Astrocyte of the cerebellum (primary cell): ENCODE measurements around the gene RRN3.
A peak's percentile ranks its signal among the peaks of the same experiment; 100 is the strongest.
"Not testable (repeated sequence)": the region's sequence is repeated elsewhere in the genome, so short reads cannot be mapped to it uniquely, and the experiment has no call there.

ENCODE experiments used
- DNase-seq: peaks from one replicate; pipeline ENCODE4 v3.0.0-alpha.2; 2011; ENCODE audit warnings: low read depth
- H3K4me3 ChIP-seq: 2 replicates; pipeline ENCODE4 v1.5.1; 2011; ENCODE audit warnings: mild to moderate bottlenecking, low read depth, low read length, moderate library complexity
- in situ Hi-C: cut with HindIII; loops from 2 replicates; pipeline ENCODE4 v1.10.0; 2017; ENCODE audit warnings: low sequenced_read_pairs
- TF ChIP-seq, protein P1 (sequence below): IDR thresholded peaks from 2 replicates; pipeline ENCODE4 v1.5.1; 2012; ENCODE audit warnings: low read length, low read depth, moderate library complexity, mild to moderate bottlenecking; ENCODE audit errors: missing control alignments

RRN3 gene, protein sequence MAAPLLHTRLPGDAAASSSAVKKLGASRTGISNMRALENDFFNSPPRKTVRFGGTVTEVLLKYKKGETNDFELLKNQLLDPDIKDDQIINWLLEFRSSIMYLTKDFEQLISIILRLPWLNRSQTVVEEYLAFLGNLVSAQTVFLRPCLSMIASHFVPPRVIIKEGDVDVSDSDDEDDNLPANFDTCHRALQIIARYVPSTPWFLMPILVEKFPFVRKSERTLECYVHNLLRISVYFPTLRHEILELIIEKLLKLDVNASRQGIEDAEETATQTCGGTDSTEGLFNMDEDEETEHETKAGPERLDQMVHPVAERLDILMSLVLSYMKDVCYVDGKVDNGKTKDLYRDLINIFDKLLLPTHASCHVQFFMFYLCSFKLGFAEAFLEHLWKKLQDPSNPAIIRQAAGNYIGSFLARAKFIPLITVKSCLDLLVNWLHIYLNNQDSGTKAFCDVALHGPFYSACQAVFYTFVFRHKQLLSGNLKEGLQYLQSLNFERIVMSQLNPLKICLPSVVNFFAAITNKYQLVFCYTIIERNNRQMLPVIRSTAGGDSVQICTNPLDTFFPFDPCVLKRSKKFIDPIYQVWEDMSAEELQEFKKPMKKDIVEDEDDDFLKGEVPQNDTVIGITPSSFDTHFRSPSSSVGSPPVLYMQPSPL

DNA sequence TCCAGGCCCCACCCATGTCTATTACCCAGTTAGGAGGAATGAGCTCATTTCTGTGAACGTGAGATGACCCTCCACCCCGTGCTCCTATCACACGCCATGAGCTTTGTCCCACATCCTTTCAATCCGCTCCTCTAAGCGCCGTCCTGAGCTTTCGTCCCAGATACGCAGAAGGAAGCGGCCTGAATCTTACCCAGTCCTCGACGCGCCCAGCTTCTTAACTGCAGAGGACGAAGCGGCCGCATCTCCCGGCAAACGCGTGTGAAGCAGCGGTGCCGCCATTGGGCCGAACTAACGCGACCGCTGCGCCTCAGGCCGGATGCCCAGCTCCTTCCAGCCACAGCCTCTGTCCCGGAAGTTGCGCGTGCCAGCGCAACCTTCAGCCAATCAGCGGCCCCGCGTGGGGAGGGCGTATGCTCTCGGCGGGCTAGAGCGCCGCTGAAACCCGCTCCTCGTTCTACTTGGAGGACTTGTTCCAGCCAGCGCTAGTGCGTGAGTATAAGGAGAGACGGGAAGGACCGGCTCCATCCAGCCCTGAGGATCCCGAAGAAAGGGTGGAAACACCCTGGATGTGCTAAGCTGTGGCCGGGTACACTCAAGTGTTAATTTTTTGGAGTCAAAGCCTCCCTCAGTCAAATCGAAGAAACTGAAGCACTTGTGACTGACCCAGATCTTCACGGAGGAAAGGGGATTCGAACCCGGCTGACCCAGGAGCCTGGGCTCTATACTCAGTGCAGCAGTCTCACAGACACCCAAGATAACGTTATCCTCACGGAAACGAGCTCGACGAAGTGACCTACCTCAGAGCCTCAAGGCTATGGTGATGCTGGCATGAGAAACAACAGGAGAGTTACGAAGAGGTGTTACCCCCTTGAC is at the start of gene RRN3:
Gene RRN3 (minus strand): TSS at position 318 of the 873 bp plus-strand sequence. CDS start 39 bp downstream, at position 279.
- in situ Hi-C loops, result not testable (repeated sequence)
- peak within 1 kb of the TSS; percentile 71 for H3K4me3 ChIP-seq
- DNase-seq, result peak; percentile 78

GRCh38 chr16:15143601-15144091 is 49.6 kb upstream of the RRN3 start:
- DNase-seq, in situ Hi-C loops, H3K4me3 ChIP-seq: not testable (repeated sequence)

DNA sequence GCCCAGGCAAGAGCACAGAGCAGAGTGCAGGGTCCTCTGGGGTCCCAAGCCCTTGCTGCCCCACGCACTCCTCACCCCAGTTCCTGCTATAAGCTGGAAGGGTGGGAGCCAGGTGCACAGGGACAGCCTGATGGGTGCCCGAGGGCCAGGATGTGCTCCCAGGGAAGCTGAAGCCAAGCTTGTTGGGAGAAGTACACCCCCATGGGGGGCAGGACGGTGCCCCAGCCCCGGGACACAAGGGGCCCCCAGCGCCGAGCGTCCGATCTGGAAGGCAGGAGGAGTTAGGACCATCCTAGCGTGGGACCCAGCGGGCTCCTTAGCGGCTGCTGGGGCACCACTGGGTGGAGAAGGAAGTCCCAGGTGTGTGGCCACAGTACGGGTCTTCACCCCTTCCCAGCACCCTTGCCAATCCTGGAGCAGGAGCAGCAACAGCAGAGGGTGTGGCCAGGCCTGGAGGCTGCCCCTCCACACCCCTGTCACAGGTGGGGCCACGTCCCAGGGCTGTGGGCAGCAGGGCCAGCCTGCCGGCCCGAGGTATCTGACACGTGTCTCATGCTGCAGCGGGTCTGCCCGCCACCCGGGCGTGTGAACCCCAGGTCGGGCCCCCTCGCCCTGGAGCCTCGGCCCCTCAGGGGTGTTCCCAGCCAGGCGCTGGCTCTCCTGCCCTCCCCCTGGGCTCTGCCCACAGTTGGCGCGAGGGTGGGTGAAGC is 49.0 kb upstream of the RRN3 start:
- H3K4me3 ChIP-seq, in situ Hi-C loops, DNase-seq: not testable (repeated sequence)

DNA sequence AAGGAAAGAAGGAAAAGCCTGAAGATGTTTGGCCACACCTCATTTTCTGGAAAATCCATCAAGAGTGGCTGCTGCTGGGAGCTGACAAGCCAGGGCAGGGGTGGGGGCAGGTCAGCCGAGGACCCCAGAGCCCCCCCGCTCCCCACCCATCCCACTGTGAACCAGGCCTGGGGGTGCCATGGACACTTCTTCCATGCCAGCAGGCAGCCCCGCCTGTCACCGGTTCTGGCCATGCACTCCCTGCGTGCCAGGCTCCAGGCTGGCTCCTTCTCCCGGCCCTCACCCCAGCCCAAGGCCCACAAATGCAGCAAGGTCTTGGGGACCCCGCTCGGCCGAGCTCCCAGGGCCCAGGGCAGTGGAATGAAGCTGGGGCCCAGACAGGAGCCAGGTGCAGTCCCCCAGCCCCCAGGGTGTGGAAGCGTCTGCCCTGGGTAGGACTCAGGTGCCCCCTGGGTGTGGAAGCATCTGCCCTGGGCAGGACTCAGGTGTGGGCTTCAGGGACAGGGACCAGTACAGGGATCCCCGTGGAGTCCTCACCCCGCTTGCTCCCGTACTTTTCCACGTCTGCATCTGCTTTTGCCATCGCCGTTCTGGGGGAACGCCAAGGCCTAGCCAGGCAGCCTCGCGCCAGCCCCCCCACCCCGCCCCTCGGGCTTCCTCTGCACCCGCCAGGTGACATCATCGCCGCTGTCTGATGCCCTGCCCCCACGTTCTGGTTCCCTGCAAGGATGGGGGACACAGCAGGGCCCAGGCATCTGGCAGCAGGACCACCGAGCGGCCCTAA is 48.2 kb upstream of the RRN3 start:
- in situ Hi-C loops, DNase-seq, H3K4me3 ChIP-seq: not testable (repeated sequence)

DNA sequence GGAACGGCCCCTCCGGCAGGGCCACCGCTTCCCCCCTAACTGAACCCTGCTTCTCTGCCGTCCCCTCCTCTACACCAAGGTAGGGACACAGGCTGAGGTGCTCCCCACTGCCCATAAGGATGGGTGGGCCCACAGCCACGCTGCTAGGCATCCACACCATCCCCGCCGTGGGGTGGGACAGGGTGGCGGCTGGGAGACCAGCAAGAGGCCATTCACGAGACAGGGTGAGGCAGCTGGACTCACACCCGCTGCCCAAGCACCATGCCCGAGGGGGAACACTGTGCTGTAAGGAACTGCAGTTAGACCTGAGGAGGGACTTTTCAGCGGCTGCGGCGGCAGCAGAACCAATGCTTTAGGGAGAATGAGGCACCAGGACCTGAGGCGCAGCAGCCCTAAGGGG is 47.5 kb upstream of the RRN3 start:
- in situ Hi-C loops, result no loop called here
- no peak for DNase-seq
- H3K4me3 ChIP-seq, result no peak overlapping the region
- TF ChIP-seq, protein P1, sequence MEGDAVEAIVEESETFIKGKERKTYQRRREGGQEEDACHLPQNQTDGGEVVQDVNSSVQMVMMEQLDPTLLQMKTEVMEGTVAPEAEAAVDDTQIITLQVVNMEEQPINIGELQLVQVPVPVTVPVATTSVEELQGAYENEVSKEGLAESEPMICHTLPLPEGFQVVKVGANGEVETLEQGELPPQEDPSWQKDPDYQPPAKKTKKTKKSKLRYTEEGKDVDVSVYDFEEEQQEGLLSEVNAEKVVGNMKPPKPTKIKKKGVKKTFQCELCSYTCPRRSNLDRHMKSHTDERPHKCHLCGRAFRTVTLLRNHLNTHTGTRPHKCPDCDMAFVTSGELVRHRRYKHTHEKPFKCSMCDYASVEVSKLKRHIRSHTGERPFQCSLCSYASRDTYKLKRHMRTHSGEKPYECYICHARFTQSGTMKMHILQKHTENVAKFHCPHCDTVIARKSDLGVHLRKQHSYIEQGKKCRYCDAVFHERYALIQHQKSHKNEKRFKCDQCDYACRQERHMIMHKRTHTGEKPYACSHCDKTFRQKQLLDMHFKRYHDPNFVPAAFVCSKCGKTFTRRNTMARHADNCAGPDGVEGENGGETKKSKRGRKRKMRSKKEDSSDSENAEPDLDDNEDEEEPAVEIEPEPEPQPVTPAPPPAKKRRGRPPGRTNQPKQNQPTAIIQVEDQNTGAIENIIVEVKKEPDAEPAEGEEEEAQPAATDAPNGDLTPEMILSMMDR, result no peak

DNA sequence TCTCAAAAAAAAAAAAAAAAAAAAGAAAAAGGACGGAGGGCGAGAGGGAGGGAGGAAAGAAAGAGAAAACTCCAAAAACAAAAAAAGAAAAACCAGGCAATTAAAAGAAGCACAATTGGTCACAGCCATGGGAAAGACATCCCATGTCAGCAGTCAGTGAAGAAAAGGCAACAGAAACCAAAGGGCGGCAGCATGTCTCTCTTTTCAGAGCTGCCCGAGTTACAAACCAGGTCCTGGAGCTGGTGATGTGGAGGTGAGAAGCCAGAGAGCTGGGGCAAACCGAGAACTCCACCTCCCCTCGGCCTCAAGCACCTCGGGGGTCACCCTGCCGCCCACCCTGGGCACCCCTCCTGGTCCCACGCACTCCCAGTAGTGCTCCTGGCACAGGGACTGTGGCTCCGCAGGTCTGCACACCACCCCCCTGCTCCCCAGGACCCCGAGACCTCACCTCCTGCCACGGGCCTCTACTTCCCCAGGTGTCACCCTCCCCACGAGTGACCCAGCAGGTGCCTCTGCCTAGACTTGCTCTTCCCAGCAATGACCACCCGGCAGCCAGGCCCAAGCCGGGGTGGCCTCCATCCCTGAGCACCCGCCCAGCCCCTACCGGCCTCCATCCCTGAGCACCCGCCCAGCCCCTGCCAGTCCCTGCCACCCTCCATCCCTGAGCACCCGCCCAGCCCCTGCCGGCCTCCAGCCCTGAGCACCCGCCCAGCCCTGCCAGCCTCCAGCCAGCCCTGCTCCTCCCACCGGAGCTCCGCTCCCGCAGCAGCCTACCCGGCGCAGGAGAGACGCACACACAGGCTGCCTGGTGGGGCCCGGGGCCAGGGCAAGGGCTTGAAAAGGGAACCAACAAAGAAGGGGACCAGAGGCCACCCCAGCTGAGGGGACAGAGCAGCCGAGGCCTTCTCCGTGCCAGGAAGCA is 46.6 kb upstream of the RRN3 start:
- DNase-seq, in situ Hi-C loops, H3K4me3 ChIP-seq: not testable (repeated sequence)

- DNase-seq, in situ Hi-C loops, H3K4me3 ChIP-seq: not testable (repeated sequence)
Observed at GRCh38 chr16:15137514-15137913, 43.4 kb upstream of the RRN3 start.

DNA sequence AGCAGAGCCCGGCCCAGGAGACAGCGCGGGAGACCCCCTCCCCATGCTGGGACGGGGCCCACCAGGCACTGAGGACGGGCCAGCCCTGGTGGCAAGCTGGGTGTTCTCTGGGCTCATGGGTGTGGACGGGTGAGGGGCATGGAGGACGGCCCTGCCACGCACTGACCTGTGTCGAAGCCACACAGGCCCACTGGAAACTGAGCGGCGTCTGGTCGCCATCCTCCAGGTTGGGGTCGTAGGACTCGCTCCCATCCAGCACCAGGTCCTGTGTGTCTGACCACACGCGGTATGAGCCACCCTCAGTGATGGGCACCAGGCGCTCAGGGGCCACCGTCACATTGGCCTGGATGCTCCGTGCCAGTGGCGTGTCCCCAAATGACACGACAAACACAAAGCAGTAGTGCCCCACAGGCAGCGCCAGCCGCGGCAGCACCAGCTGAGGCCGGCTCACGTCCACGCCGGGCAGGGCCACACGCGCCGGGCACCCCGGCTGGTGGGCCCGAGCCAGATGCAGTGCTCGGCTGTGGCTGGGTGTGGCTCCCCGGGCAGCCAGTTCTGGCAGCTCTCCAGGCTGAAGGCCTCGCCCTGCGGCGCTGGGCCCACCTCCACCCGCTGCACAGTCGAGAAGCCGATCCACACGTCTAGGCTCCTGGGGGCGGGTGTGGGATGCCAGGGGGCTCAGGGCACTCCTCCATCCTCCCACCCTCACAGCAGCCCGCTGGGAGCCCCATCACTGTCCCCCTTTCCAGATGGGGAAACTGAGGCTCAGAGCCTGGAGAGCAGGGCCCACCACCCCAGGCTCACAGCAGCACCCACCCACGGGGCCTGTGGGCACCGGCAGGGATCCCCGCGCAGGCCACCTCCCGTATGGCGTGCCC is 41.6 kb upstream of the RRN3 start:
- in situ Hi-C loops, DNase-seq, H3K4me3 ChIP-seq: not testable (repeated sequence)

GRCh38 chr16:15134752-15135482 is 40.8 kb upstream of the RRN3 start:
- in situ Hi-C loops, DNase-seq, H3K4me3 ChIP-seq: not testable (repeated sequence)

DNA sequence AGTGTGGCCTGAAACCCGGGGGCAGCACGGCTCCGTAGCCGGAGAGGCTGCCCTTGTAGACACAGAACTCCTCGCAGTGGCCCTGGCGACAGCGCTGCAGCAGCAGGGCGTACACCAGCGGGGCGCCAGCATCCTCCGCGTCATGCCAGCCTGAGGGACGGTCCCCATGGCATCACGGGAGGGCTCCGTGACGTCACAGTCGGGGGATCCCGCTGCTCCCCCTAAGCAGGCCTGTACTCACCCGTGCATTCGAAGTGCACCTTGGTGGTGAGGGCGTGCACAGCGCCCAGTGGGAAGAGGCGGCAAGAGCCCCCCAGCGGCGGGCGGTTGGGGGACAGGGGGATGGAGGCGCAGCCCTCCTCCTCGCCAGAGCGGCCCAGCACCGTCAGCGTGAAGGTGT is 39.5 kb upstream of the RRN3 start:
- DNase-seq, in situ Hi-C loops, H3K4me3 ChIP-seq: not testable (repeated sequence)

DNA sequence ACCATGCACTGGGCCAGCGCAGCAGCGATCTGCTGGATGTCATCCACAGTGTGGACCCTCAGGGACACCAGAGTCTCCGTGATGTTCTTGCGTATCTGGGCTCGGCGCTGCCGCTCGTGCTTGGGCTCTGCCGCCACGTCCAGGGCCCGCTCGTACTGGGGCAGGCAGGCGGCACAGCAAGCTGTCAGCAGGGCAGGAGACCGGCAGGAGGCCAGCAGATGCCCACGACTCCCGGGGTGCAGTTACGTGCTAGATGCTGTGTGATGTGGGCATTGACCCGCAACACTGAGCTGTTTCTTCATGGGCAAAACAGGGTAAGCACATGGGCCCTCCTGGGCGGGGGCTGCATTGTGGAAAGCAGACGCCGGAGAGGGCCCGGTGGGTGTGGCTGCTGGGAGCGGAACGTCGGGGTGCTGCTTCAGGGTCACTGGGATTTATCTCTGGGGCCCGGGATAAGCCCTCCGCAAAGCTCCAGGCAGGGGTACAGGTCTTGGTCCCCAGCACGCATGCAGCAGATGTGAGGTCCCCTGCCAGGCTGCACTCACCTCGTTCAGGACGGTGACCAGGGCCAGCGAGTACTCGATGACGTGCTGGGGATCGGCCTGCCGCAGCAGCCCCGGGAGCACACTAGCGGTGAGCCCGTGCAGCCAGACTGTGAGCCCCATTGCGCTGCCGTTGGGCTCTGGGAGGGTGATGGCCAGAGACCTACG is 38.8 kb upstream of the RRN3 start:
- in situ Hi-C loops, H3K4me3 ChIP-seq, DNase-seq: not testable (repeated sequence)
